Head of caudate nucleus (tissue), 42 donors: ENCODE measurements around the gene TMEM86B.
"Not testable (repeated sequence)": the region's sequence is repeated elsewhere in the genome, so short reads cannot be mapped to it uniquely, and the experiment has no call there.

Experiments
- DNase-seq, 42 donors: peaks; one replicate each; pipeline versions ENCODE4 v3.0.0 to v3.0.0-alpha.2; 2020 to 2021; ENCODE audit warnings: mixed read lengths in 7 of 42
- intact Hi-C: fragments of 100-400 bp; cut with DNase I; formaldehyde crosslinking; loops from one replicate; pipeline ENCODE4 v1.15.0; 2022

The TMEM86B gene

DNA sequence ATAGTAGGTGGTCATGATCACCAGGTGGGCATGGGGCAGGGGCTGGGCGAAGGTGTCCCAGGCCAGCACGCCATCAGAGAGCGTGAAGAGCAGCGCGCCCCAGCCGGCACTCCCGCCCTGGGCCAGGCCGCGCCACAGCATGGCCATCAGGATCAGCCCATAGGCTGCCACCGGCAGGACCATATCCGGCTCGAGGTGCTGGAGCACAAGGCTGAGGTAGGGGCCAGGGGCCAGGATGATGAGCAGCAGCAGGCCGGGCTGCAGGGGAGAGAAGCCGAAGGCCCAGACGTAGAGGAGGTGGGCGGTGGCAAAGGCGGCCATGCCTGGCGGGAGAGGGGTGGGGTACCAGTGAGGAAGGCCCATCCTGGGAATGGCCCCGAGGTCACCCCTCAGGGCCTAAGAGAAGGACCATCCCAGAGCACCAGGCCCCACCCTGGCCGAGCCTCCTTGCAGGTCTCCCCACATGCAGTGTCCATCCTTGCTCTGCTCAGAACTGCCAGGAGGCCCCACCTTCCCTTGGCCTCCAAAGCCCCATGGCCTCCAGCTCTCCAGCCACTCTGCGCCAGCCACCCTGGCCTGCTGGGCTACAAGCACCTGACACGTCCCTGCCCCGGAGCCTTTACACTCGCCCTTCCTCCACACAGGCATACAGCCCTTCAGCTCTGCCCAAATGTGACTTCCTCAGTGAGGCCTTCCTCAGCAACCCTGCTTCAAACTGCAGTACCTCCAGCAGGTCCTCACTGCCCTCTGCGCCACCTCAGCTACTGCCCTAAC is 1.1 kb downstream of the TMEM86B start:
- no peak for DNase-seq
- intact Hi-C loops, result no loop called here

DNA sequence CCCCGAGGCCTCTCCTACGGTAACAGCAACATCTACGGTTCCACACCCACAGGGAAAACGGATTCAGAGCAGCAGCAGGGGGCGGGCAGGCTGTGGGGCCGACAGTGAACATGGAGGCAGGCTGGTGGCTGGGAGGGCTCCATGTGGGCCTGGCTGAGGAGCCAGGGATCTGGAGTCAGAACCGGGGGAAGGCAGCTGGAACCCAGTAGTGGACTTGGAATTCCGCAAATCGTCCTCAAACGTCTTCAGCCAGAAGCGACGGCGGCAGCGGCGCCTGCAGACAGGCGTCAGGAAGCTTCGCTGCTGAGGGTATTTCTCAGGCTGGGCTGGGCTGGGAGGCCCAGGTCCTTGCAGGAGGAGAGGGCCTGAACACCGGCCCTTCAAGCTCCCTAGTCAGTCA is 1.8 kb downstream of the TMEM86B start:
- peak in 13 of 42 donors; percentile 13 to 48 (median 28) for DNase-seq
- intact Hi-C loops, result no loop called here

DNA sequence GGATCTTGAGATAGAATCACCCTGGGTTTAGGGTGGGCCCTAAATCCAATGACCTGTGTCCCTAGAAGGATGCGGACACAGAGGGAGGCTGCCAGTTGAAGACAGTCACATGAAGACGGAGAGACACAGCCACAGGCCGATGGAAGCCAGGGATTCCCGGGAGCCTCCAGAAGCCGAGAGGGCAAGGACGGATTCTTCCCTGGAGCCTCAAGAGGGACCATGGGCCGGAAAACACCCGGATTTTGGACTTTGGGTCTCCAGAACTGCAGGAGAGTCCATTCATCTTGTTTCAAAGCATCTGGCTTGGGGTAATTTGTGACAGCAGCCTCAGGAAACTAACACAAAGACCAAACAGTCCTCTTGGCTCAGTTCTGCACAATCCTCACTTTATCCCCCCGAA is 2.3 kb downstream of the TMEM86B start:
- intact Hi-C loops, result no loop called here

DNA sequence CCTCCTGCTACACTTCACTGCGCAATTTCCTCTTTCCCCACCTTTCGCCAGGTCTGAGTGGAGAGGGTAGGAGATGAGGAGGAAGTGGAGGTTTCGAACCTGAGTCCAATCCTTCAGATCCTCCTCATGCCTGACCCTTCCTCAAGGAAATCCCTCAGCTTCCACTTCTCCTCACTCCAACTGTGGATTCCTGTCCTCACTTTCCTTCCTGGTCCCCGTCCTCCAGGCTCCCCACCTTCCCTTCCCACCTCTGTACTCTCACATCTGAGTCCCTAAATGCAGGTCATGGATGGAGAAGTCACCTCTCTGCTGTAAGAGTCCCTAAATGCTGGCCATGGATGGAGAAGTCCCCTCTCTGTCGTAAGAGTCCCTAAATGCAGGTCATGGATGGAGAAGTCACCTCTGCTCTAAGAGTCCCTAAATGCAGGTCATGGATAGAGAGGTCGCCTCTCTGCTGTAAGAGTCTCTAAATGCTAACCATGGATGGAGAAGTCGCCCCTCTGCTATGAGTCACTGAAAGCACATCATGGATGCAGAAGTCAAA is 3.1 kb downstream of the TMEM86B start:
- no peak for DNase-seq
- intact Hi-C loops, result no loop called here

More for the DNA sequence above, 2.3 kb downstream of the TMEM86B start:
- DNase-seq, result no peak

DNA sequence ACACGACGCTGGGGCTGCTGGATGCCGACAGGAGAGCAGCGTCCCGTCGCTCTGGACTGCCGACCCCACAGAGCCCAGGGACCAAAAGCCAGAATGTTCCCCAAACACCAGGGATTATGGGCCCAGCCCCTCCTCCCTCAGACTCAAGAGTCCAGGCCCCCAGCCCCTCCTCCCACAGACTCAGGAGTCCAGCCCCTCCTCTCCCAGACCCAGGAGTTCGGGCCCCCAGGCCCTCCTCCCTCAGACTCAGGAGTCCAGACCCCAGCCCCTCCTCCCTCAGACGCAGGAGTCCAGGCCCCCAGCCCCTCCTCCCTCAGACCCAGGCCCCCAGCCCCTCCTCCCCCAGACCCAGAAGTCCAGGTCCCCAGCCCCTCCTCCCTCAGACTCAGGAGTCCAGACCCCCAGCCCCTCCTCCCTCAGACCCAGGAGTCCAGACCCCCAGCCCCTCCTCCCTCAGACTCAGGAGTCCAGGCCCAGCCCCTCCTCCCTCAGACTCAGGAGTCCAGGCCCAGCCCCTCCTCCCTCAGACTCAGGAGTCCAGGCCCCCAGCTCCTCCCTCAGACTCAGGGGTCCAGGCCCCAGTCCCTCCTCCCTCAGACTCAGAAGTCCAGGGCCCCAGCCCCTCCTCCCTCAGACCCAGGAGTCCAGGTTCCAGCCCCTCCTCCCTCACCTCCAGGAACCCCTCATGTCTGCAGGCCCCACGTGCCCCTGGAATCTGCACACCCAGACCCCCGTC is 3.7 kb downstream of the TMEM86B start:
- intact Hi-C loops, DNase-seq: not testable (repeated sequence)

DNA sequence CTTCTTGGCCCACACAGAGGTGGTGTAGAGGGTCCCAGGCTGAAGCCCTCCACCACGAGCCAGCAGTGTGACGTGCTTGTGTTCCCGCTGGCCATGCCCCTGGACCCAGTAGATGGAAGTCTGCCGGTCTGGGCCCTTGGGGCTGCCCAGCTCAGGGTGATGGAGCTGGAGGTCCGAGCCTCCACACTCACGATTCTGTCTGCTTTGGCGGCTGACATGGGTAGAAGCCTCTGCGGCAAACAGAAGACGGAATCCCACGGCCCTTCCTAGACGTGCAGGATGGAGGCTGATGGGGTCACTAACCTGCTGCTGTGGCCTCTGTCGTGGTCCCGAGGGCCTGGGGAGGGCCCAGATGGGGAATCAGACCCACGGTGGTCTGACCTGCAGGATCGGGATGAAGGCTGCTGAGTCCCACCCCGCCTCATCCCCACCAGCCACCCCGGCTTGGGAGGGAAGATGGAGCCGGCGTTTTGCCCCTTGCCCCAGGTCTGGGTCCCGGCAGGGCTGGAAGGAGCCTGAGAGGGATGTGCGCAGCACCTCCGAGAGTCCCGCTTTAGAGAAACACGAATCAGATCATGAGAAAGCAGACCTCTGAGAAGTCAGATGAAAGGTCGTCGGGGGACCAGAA is 4.4 kb downstream of the TMEM86B start:
- intact Hi-C loops, result no loop called here

DNA sequence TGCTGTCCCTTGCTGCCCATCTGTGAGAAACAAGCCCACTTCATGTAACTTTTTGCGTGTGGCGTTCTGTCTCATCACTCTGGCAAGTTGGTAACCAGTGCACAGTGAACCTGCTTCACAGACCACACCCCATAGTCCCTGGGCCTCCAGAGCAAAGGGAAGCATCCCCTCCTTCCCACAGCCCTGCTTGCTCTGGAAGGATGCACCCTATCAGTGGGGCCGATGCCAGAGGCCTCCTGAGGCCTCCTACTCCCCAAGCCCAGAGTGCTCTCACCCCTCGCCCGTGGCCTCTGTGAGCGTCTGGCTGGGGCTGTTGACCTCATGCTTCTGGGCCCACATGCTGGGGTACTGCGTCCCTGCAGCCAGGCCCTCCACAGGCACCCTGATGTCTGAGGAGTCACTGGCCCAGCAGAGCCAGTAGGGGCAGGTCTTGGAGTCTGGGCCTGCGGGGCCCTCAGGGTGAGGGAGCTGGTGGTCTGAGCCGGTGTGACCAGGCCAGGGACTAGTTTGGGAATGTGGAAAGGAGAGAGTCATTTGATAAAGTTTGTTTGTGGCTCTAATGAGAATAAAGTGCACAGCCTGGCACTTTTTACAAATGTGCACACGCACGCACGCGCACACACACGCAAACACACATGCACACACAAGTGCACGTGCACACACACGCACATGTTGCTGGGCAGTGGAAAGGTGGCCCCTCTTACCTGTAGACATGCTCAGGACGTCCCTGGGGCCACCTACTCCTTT is 5.1 kb downstream of the TMEM86B start:
- no peak for DNase-seq
- intact Hi-C loops, result no loop called here

More for the DNA sequence above, 4.4 kb downstream of the TMEM86B start:
- DNase-seq, result no peak

DNA sequence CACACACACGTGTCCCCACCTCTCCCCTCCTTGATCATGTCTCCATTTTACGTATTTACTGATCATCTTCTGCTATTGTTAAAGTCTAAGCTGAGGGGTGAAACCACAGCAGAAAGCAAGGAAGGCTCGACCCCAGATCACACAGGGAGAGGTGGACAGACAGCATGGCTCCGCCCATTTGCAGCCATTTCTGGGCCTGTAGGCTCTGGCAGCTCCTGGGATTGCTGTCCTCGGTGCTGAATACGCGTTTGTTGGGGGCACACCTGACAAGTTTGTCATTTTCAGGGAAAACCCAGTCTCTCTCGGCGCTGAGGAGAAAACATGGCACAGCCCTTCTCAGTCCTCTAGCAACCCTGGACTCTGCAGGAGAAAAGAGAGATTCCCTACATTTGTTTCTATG is 8.0 kb downstream of the TMEM86B start:
- no peak for DNase-seq
- intact Hi-C loops, result no loop called here

DNA sequence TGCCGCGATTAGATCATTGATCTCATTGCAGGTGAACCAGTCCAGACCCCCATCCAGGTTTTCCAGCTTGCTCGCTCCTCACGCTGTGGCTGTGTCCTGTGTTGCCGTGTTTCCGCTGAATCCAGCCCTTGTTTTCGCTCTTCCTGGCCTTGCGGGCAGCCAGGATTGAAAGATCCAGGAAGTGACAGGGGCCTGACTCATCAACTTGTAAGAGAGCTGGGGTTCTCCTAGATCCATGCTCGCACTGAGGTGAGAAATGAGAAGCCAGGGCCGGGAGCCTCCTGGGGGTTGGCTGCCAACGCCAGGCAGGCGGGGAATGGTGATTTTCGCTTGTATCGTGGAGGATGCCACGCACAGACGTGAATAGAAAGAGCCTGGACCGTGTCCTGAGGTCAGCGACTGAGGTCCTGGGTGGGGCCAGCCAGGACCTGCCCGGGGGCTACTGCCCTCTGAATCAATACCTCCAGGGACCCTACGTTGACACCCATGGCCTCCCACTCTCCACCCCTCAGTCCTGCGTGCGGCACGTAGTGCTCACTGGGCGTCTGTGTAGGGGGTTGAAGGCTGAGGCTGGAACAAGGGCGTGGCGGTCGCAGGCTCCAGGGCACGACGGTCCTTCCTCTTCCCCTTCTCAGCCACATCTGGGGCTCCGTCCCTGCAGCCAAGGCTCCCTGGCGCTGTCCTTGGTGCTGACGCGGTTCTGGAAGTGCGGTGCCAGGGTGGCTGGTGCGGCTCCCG is 11.9 kb downstream of the TMEM86B start:
- DNase-seq, result peak; percentile 67 to 95 (median 84)
- intact Hi-C loops, result no loop called here

DNA sequence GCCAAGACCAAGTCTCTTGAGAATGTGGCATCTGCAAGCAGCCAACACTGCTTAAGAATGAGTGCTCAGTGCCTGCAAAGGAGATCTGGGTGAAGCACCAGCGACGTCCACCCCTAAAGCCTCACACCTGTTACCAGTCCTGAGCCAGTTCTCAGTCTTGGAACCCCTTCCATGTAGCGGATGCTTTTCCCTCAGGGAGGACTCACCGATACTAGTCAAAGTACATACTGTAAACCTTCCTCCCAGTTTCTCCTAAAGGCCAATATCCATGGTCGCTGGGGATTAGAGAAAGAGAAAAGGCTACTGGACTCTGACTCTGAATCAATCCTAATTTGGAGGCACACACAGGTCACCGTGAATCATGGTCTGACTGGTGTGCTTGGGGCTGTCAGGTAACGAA is 15.0 kb downstream of the TMEM86B start:
- intact Hi-C loops, result no loop called here
- no peak for DNase-seq

DNA sequence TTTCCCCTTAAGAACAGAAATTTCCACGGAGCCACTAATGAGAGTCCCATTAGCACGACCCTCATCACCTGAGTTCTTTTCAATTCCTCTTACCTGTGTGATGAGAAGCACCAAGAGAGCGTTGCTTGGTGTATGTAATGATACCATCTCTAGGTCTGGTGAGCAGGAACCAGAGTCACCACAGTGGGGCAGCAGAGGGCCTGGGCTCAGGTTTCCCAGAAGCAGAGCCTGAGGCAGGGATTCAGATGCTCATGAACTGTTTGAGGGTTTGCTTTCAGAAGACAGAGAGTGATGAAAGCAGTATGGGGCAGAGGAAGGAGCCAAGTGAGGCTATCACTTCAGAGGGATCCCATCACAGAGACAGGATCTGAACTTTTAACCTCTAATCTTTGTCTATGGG is 16.1 kb downstream of the TMEM86B start:
- peak in 2 of 42 donors; percentile 17 to 21 for DNase-seq
- intact Hi-C loops, result no loop called here

DNA sequence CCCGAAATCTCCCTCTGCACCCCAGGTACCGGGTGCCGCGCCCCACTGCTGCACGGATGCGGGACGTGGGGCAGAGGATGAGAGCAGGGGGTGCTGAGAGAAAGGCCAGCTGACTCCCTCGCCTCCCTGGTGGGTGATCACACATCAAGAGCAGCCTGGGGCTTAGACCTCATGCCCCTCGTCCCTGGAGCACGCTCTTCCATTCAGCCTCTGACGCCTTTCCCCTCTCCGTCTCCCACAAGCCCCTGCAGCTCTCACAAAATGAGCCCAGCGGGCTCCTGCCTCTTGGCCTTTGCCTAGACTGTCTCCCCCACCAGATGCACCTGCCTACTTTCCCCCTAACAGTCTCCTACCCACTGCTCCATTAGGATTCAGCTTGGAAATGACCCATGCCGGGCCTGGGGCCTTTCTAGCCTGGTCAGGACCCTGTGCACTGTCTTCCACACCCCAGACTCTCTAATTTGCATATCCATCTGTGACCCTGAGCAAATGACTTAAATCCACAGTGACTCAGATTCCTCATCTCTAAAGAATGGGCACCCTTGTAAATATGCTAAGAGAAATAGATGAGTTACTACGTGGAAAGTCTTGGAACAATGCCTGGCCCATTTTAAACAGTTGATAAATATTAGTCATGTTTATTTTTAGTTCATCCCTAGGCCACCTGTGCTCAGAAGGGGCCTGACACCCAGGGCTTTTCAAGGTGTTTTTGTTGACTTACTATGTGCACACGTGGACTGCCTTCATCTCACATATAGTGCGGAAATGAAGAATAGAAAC is 18.7 kb downstream of the TMEM86B start:
- DNase-seq, result no peak
- intact Hi-C loops, result no loop called here

DNA sequence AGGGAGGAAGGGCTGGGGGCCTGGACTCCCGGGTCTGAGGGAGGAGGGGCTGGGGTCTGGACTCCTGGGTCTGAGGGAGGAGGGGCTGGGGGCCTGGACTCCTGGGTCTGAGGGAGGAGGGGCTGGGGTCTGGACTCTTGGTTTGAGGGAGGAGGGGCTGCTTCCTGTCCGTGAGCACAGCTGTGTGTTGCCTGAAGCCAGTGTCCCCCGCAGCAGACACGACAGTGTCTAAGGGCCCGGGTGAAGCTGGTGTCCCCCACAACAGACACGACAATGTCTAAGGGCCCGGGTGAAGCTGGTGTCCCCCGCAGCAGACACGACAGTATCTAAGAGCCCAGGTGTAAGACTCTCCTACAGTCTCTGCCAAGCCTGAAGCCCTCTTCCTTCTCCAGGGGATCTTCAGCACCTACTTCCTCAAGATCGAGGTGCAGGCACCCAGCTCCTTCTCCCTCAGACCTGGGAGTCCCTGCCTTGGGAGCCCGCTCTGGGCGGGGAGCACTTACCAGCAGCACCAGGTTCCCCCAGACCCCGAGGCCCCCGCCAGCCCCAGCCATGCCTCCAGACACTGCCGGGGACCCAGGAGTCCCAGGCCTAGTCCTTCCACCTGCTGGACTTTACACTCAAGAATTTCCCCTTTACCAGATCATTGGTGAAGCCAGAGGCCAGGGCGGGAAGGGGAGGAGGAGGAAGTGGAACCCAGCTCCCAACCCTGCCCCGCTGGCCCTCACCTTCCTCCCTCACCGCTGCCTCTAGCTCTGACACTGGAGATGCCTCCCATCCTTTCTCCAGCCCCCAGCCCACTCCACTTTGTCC is 19.5 kb downstream of the TMEM86B start, which contains the start of gene PTPRH:
TSS of gene PTPRH (minus strand) at position 622 of the 813 bp plus-strand sequence. CDS start at position 554, 68 bp downstream.
- no peak for DNase-seq
- intact Hi-C loops, result no loop called here

DNA sequence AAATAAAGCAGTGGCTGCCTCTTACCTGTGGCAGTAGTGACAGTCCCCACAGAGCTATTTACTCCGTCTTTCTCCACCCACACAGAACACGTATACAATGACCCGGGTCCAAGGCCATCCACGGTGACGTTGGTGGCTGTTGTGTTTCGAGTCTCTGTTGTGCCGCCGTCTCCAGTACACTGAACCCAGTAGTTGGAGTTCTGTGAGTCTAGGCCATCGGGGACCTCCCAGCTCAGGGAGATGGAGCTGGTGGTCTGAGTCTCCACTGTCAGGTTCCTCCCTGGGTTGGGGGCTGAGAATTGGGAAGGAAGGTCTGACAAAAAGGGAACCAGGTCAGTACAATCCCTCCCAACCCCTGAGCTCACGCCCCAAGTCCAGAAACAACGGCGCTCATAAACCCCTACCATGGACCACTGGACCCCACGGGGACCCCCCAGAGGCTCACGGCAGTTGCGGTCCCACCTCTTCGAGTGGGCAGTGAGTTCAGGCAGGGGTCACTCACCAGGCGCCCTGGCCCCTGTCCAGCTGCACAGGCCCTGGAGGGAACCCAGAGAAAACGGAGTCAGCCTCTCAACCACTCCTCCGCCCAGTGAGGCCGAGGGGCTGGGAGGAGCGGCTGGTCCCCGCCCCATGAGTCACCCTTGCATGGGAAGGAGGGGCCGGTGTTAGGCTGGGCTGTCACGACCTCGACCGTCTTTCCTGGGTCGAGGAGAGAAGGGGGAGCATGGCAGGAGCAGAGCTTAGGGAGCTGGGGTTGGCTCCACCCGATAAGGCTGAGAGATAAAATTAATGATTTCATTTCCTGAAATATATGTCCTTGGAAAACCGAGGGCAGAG is 21.7 kb downstream of the TMEM86B start:
- intact Hi-C loops, result no loop called here
- peak in 34 of 42 donors; percentile 22 to 82 (median 56) for DNase-seq

DNA sequence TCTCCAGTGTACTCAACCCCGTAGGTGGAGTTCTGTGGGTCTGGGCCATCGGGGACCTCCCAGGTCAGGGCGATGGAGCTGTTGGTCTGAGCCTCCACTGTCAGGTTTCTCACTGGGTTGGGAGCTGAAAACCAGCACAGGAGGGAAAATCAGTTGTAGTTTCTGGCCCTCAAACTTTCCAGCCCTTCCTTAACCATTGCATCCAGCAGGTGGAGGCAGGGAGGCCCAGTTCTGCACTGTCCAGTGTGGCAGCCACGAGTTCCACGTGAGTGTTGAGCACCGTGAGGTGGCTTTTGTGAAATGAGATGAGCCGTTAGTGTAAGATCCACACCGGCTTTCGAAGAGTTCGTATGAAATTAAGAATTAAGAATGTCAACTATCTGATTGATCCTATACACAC is 26.4 kb downstream of the TMEM86B start:
- DNase-seq, result not testable (repeated sequence)

More for the DNA sequence above, 26.4 kb downstream of the TMEM86B start:
- intact Hi-C loops, result not testable (repeated sequence)
